Osteoblast (primary cell): ENCODE results near the gene GRK1. TPM values are rescaled to one million over a fixed set of nuclear protein-coding genes. Genes with fewer than 3 reads are reported as not detected.
A peak's percentile ranks its signal among the peaks of the same experiment; 100 is the strongest.

Experiments
- DNase-seq: peaks from one replicate; pipeline ENCODE4 v3.0.0; 2011; ENCODE audit warnings: low spot score, mixed read lengths; ENCODE audit not compliant: insufficient read length; ENCODE audit errors: missing footprints
- H2AFZ ChIP-seq: 2 replicates; pipeline ENCODE4 v1.6.0; 2011; ENCODE audit warnings: mild to moderate bottlenecking, low read length
- H3K27ac ChIP-seq: 2 replicates; pipeline ENCODE4 v1.5.1; 2011; ENCODE audit warnings: mild to moderate bottlenecking, low read depth, low read length, moderate library complexity
- H3K27me3 ChIP-seq: 2 replicates; pipeline ENCODE4 v1.6.0; 2012; ENCODE audit warnings: mild to moderate bottlenecking, control low read depth, inconsistent platforms, low read length, moderate library complexity; ENCODE audit not compliant: insufficient read depth
- H3K36me3 ChIP-seq: 2 replicates; pipeline ENCODE4 v1.5.1; 2011; ENCODE audit warnings: mild to moderate bottlenecking, low read length, control low read depth, moderate library complexity; ENCODE audit not compliant: insufficient read depth
- H3K4me1 ChIP-seq: 2 replicates; pipeline ENCODE4 v1.5.1; 2011; ENCODE audit warnings: mild to moderate bottlenecking, low read length, control low read depth, moderate library complexity; ENCODE audit not compliant: insufficient read depth
- H3K4me2 ChIP-seq: 2 replicates; pipeline ENCODE4 v1.6.0; 2011; ENCODE audit warnings: mild to moderate bottlenecking, low read length; ENCODE audit not compliant: insufficient read depth
- H3K4me3 ChIP-seq: fragments of 200-600 bp; sonication (generic); 3 replicates; pipeline ENCODE4 v1.5.1; 2012; ENCODE audit warnings: mild to moderate bottlenecking, low read length, inconsistent platforms; ENCODE audit not compliant: insufficient read depth
- H3K79me2 ChIP-seq: 2 replicates; pipeline ENCODE4 v1.6.0; 2012; ENCODE audit warnings: mild to moderate bottlenecking, low read length, control low read depth, inconsistent platforms; ENCODE audit not compliant: insufficient read depth
- H3K9me3 ChIP-seq: 2 replicates; pipeline ENCODE4 v1.5.1; 2011; ENCODE audit warnings: low read depth, low read length, control low read depth
- H4K20me1 ChIP-seq: 2 replicates; pipeline ENCODE4 v1.6.0; 2012; ENCODE audit warnings: mild to moderate bottlenecking, low read length, control low read depth; ENCODE audit not compliant: insufficient read depth
- CTCF ChIP-seq: IDR thresholded peaks from 2 replicates; pipeline ENCODE4 v1.5.1; 2011; ENCODE audit warnings: mild to moderate bottlenecking, low read depth, low read length, moderate library complexity; ENCODE audit errors: extremely low read depth
- total RNA-seq: library from RNA; depleted of rRNA; stranded (reverse); fragments of >200 nt; gene quantifications from 2 replicates; pipeline ENCODE4 v1.2.3, GENCODE V29; 2012

GRK1 gene
- total RNA-seq, 1 donor = not detected

GRCh38 chr13:113625965-113626721 lies 40.9 kb upstream of the GRK1 start:
- Histone ChIP-seq H2AFZ (no peak overlapping the region), H3K36me3 (peaks cover 19% of the 10 kb centered on the region), H3K9me3 (no peaks in the 10 kb centered on the region), H3K27me3 (no peaks in the 10 kb centered on the region), H3K4me3 (no peak overlapping the region), H4K20me1 (peaks cover 49% of the 10 kb centered on the region), H3K4me1 (peaks cover 14% of the 10 kb centered on the region), H3K79me2 (peaks cover 52% of the 10 kb centered on the region), H3K4me2 (no peak overlapping the region), H3K27ac (no peak overlapping the region)
- TF ChIP-seq CTCF = no peak
- DNase-seq = peak; percentile 92

GRCh38 chr13:113627136-113627535 lies 39.9 kb upstream of the GRK1 start:
- H3K79me2 ChIP-seq = peaks cover 61% of the 10 kb centered on the region
- no peaks in the 10 kb centered on the region for H3K9me3 ChIP-seq
- H2AFZ ChIP-seq = no peak overlapping the region
- TF ChIP-seq CTCF = no peak
- DNase-seq = peak; percentile 46
- H3K4me2 ChIP-seq = no peak overlapping the region
- no peak overlapping the region for H3K27ac ChIP-seq
- peaks cover 53% of the 10 kb centered on the region for H4K20me1 ChIP-seq
- H3K36me3 ChIP-seq = peaks cover 29% of the 10 kb centered on the region
- peaks cover 14% of the 10 kb centered on the region for H3K4me1 ChIP-seq
- no peak overlapping the region for H3K4me3 ChIP-seq
- no peaks in the 10 kb centered on the region for H3K27me3 ChIP-seq

DNA sequence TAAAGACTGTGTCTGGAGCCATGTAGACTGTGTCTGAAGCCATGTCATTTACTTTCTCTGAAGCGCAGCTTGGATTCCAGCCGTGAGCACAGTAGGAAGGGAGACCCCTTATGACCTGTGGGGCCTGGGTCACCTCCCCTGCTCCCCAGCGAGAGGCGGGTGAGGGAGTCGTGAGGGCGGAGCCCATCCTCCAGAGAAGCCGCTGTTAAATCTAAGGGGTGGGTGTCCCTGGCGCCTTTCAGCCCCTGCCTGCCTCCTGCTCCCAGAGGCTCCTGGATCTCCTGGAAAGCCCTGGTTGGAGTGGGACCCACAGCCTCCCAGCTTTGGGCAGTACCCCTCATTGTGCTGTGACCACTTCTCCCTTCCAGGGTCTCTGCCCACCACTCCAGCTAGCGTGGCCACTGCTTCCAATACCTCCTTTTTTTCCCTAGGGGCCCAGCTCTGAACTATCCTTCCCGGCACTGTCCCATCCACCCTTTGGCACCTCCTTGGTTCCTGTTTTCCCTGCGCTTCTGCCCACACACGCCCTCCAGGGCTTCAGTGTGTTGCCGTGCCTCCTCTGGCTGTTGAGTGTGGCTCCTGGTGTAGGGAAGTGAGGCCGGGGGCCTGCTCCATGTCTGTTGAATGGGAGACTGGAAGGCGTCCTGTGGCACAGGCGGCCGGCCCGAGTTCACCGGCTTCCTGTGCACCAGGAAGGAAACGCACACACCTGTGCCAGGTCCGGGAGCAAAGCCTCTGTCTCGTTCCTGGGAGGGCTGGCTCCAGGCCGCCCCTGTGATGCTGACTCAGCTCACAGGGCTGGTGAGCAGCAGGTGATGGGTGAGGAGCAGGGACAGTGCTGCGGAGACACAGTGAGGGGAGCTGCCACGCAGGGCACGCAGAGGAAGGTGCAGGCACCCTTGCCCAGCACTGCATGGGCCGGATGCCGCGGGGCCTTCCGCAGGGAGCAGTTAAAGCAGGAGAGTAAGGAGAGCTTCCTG lies 38.4 kb upstream of the GRK1 start:
- H3K27me3 ChIP-seq = no peaks in the 10 kb centered on the region
- TF ChIP-seq CTCF = no peak
- no peak overlapping the region for H2AFZ ChIP-seq
- DNase-seq = peak; percentile 65
- peaks cover 40% of the 10 kb centered on the region for H3K36me3 ChIP-seq
- peaks cover 46% of the 10 kb centered on the region for H4K20me1 ChIP-seq
- H3K4me1 ChIP-seq = peaks cover 14% of the 10 kb centered on the region
- H3K4me3 ChIP-seq = no peak overlapping the region
- H3K4me2 ChIP-seq = no peak overlapping the region
- H3K79me2 ChIP-seq = peaks cover 61% of the 10 kb centered on the region
- no peak overlapping the region for H3K27ac ChIP-seq
- no peaks in the 10 kb centered on the region for H3K9me3 ChIP-seq

DNA sequence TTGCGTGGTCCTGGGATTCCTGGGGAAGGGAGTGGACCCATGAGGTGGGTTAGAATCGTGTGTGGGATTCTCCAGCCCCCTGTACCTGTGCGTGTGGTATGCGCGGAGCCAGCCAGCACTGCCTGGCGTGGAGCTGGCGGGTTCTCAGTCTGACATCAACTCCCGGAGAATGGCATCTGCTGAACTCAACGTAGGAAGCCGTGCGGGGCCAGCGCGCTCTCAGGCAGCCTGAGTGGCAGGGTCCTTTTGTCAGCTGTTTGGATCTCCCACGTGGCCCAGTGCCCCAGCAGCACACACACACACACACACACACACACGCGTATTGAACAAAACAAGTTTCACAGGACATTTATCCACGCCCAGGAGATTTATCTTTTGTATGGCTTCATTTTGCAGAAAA lies 37.2 kb upstream of the GRK1 start:
- H3K4me2 ChIP-seq = no peak overlapping the region
- H3K9me3 ChIP-seq = no peaks in the 10 kb centered on the region
- no peaks in the 10 kb centered on the region for H3K27me3 ChIP-seq
- no peak for TF ChIP-seq CTCF
- H3K27ac ChIP-seq = no peak overlapping the region
- no peak for DNase-seq
- H4K20me1 ChIP-seq = peaks cover 34% of the 10 kb centered on the region
- H3K36me3 ChIP-seq = peaks cover 44% of the 10 kb centered on the region
- H3K4me3 ChIP-seq = no peak overlapping the region
- peaks cover 14% of the 10 kb centered on the region for H3K4me1 ChIP-seq
- peaks cover 61% of the 10 kb centered on the region for H3K79me2 ChIP-seq
- no peak overlapping the region for H2AFZ ChIP-seq
